Fibroblast of pulmonary artery (primary cell): ENCODE results near the gene RNF135.
A peak's percentile ranks its signal among the peaks of the same experiment; 100 is the strongest.

ENCODE experiments used
- DNase-seq: peaks from one replicate; pipeline ENCODE4 v3.0.0-alpha.2; 2010; ENCODE audit warnings: low read depth
- H3K4me3 ChIP-seq: replicated peaks from 2 replicates; pipeline ENCODE4 v1.5.1; 2011; ENCODE audit warnings: low read depth, mild to moderate bottlenecking, control low read depth, low read length, moderate library complexity
- CTCF ChIP-seq: IDR thresholded peaks from 2 replicates; pipeline ENCODE4 v1.5.1; 2011; ENCODE audit warnings: mild to moderate bottlenecking, control low read depth, low read length, inconsistent platforms; ENCODE audit errors: missing control alignments

Gene RNF135

GRCh38 chr17:30947796-30948195 lies 23.0 kb upstream of the RNF135 start:
- no peak for TF ChIP-seq CTCF
- no peak for DNase-seq
- H3K4me3 ChIP-seq, result no peak overlapping the region

DNA sequence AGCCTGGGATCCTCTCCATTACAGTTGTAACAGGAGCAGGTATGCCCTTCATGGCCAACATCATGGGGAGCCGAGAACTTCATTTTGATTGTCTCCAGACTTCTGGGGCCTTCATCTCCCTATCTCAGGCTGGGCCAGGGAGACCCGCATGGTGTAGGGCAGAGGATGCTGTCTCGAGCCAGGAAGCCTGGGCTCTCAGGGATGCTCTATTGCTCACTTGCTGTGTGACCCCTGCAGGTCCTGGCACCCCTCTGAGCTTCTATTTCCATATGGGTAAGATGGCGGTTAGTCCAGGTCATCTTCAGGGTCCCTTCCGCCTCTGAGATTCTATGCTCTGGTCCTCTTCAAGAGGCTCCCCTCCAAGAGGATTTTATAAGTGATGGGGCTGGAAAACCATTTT lies 20.6 kb upstream of the RNF135 start:
- no peak overlapping the region for H3K4me3 ChIP-seq
- DNase-seq, result no peak
- TF ChIP-seq CTCF, result no peak

GRCh38 chr17:30950669-30951399 lies 20.0 kb upstream of the RNF135 start:
- H3K4me3 ChIP-seq, result no peak overlapping the region
- DNase-seq, result peak; percentile 92
- no peak for TF ChIP-seq CTCF

DNA sequence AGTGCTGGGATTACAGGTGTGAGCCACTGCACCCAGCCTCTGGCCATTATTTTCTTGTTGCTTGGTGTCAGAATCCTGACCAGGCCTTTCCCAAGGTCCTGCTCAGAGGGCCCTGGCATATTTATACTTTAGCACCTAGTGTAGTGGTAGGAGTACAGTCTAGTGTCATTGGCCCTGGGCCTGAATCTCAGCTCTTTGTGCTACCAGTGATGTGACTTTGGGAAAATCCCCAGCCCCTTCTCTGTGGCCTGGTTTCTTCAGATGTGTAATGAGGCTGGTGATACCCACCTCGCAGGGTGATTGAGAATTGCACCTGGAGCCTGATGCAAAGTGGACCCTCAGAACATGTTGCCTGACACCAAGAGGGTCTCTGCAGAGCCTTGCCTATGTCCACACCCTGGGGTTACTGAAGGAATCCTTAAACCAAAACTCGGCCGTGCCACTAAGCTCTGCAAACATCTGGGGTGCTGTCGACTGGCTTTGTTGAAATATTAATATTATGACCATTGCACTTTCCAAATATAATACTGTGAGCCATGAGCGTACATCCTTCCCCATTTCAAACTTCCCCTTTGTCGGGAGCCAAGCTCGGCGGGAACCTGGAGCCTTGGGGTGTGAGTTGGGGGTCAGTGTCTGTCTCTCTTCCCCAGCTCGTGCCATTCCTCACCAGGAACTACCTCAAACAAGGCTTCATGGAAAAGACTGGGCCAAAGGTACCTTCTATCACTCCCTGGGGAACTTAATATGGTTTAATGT lies 18.0 kb upstream of the RNF135 start:
- no peak overlapping the region for H3K4me3 ChIP-seq
- no peak for DNase-seq
- TF ChIP-seq CTCF, result no peak

DNA sequence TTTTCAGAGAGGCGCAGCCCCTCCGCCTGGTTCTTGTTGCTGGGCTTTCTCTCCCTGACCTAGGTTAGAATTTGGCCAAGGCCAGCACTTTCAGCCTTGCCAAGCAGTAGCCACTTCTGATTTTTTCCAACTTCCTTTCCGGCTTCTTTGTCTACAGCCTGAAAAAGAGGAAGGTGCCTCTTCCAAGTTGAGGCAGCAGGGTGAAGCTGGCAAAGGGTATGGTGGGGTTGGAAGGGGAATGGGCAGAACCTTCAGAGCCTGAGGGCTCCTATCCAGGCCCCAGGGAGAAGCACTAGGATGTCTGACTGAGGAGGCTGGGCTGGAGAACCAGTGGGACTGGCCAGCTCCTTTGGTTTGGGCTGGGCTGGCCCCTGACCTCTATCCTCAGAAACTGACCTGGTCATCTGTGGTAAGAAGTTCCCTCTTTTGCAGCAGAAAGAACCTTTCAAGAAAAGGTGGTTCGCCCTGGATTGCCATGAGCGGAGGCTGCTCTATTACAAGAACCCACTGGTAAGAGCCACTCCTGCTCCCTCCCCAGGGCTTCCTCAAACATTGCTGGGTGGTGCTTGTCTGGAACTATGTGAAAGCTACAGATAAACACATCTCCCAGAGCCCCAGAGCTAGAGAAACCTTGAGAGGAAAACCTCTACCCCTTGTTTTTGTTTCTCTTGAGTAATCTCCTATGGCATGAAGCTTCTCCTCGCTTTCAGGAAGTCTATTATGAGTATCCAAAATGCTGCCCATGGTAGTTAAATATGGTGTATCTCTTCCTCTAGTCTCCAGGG lies 16.6 kb upstream of the RNF135 start:
- H3K4me3 ChIP-seq, result no peak overlapping the region
- TF ChIP-seq CTCF, result no peak
- no peak for DNase-seq

DNA sequence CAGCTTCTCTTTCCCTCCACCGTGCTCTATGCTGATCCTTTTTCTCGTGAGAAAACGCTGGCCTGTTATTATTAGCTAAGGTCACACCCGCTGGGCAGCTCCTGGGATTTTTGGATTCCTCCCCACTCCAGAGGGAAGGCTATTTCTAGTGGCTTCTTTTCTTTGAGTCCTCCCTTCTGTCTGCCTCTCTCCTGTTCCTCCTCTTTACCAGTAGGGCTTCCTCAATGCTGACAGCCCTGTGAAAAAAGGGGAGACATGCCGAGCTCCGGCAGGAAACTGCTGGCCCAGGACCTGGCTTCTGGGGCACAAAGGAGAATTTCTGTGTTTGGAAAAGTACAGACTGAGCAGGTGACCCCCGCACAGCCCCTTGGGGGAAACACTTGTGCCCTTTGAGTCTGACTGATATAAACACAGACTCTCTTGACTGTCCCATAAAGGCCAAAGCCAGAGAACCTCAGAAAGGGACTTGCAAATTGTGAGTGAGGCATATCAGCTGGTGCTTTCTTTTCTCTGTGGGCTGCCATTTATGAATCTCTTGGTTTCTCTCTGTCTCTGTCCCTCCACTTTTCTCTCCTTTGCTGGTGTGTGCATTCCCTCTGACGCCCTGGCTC lies 14.0 kb upstream of the RNF135 start:
- no peak for TF ChIP-seq CTCF
- no peak overlapping the region for H3K4me3 ChIP-seq
- DNase-seq, result peak; percentile 15
